H1 (cell line): ENCODE results near the gene STIL. TPM values are rescaled to one million over a fixed set of nuclear protein-coding genes. Genes with fewer than 3 reads are reported as not detected.

Experiments used
- CTCF ChIA-PET: fragments of 300-600 bp; sonication (Branson Sonifier 250); formaldehyde crosslinking; loops from one replicate; lab custom pipeline; 2021; ENCODE audit not compliant: partially characterized antibody; lab: Charles Lee
- POLR2A ChIA-PET: fragments of 300-600 bp; sonication (Branson Sonifier 250); formaldehyde crosslinking; loops from one replicate; lab custom pipeline; 2021; ENCODE audit warnings: inconsistent platforms; ENCODE audit not compliant: partially characterized antibody; lab: Charles Lee
- DNase-seq, 2 experiments: peaks; one replicate each; pipeline versions ENCODE4 v3.0.0 to v3.0.0-alpha.2; 2010 to 2022; ENCODE audit warnings: low spot score in 2 of 2, low read depth in 1 of 2, mixed read lengths in 1 of 2
- FAIRE-seq: peaks from 2 replicates; lab custom pipeline; 2011; peaks lifted over from hg19 to GRCh38; lab: Jason Lieb, UNC
- H2AFZ ChIP-seq: 2 replicates; pipeline ENCODE4 v1.8.1; 2012; ENCODE audit warnings: low read length, inconsistent platforms
- H2AK5ac ChIP-seq: 2 replicates; pipeline ENCODE4 v1.6.1; 2013; ENCODE audit warnings: low read depth, low read length
- H2BK120ac ChIP-seq: replicated peaks from 2 replicates; pipeline ENCODE3; 2013; ENCODE audit warnings: low read depth, low read length, inconsistent platforms
- H2BK12ac ChIP-seq: 2 replicates; pipeline ENCODE4 v1.6.1; 2013; ENCODE audit warnings: low read depth, low read length
- H2BK15ac ChIP-seq: 2 replicates; pipeline ENCODE4 v1.6.1; 2013; ENCODE audit warnings: low read length
- H2BK20ac ChIP-seq: 2 replicates; pipeline ENCODE4 v1.6.1; 2013; ENCODE audit warnings: low read length
- H2BK5ac ChIP-seq: 2 replicates; pipeline ENCODE4 v1.6.1; 2013; ENCODE audit warnings: low read depth, low read length
- H3K14ac ChIP-seq: 2 replicates; pipeline ENCODE4 v1.6.1; 2013; ENCODE audit warnings: inconsistent platforms; ENCODE audit not compliant: insufficient read length
- H3K18ac ChIP-seq: 2 replicates; pipeline ENCODE4 v1.6.1; 2013; ENCODE audit warnings: low read length; ENCODE audit errors: extremely low read depth
- H3K23ac ChIP-seq: 2 replicates; pipeline ENCODE4 v1.6.1; 2013; ENCODE audit warnings: inconsistent platforms; ENCODE audit not compliant: insufficient read length
- H3K23me2 ChIP-seq: 2 replicates; pipeline ENCODE4 v1.6.1; 2013; ENCODE audit warnings: low read depth, low read length
- H3K27ac ChIP-seq: 2 replicates; pipeline ENCODE4 v1.6.1; 2011; ENCODE audit warnings: low read depth, low read length, inconsistent platforms
- H3K27me3 ChIP-seq, 4 experiments: replicated peaks in 1 of 4; 1 replicate in 1 of 4; 2 replicates in 3 of 4; pipeline versions ENCODE4 v1.6.1 to v1.8.1; 2011 to 2013; ENCODE audit warnings: low read length in 3 of 4, mild to moderate bottlenecking in 3 of 4, inconsistent platforms in 2 of 4, mixed read lengths in 2 of 4, moderate library complexity in 1 of 4; ENCODE audit not compliant: control insufficient read depth in 3 of 4, insufficient read depth in 3 of 4; ENCODE audit errors: extremely low read depth in 1 of 4
- H3K36me3 ChIP-seq, 4 experiments: 2 replicates each; pipeline versions ENCODE4 v1.6.1 to v1.8.1; 2011 to 2013; ENCODE audit warnings: mild to moderate bottlenecking in 4 of 4, low read length in 3 of 4, moderate library complexity in 2 of 4, control low read depth in 1 of 4, inconsistent platforms in 1 of 4; ENCODE audit not compliant: insufficient read depth in 4 of 4, control insufficient read depth in 2 of 4
- H3K4ac ChIP-seq: replicated peaks from 2 replicates; pipeline ENCODE3; 2013; ENCODE audit warnings: low read length, low read depth, mixed read lengths, inconsistent platforms; ENCODE audit not compliant: insufficient read length
- H3K4me1 ChIP-seq, 4 experiments: replicated peaks in 1 of 4; 1 replicate in 1 of 4; 2 replicates in 3 of 4; pipeline versions ENCODE4 v1.6.1 to v1.8.1; 2011 to 2013; ENCODE audit warnings: low read length in 3 of 4, inconsistent platforms in 2 of 4, mixed read lengths in 1 of 4; ENCODE audit not compliant: insufficient read depth in 4 of 4, control insufficient read depth in 3 of 4
- H3K4me2 ChIP-seq, 2 experiments: 2 replicates each; pipeline versions ENCODE4 v1.6.1 to v1.8.1; 2011 to 2013; ENCODE audit warnings: low read depth in 2 of 2, low read length in 2 of 2, control low read depth in 1 of 2, inconsistent platforms in 1 of 2, mild to moderate bottlenecking in 1 of 2; ENCODE audit not compliant: insufficient read depth in 1 of 2
- H3K4me3 ChIP-seq, 4 experiments: fragments of 200-600, 300-600 bp in 1 of 4; sonication (generic), shearing (Covaris generic), sonication (Bioruptor Twin) in 1 of 4; 2 replicates each; pipeline versions ENCODE4 v1.5.1 to v1.8.1; 2011 to 2016; ENCODE audit warnings: low read length in 4 of 4, low read depth in 3 of 4, control low read depth in 2 of 4, inconsistent platforms in 2 of 4, mild to moderate bottlenecking in 2 of 4, mixed read lengths in 1 of 4, moderate library complexity in 1 of 4; ENCODE audit not compliant: insufficient read depth in 2 of 4; ENCODE audit errors: extremely low read depth in 1 of 4
- H3K56ac ChIP-seq: replicated peaks from 2 replicates; pipeline ENCODE3; 2013; ENCODE audit warnings: low read depth, mild to moderate bottlenecking, mixed read lengths, low read length, inconsistent platforms; ENCODE audit not compliant: insufficient read length
- H3K79me1 ChIP-seq: 2 replicates; pipeline ENCODE4 v1.6.1; 2013; ENCODE audit warnings: low read depth, low read length, control low read depth
- H3K79me2 ChIP-seq, 2 experiments: 2 replicates each; pipeline versions ENCODE4 v1.6.1 to v1.8.1; 2012 to 2013; ENCODE audit warnings: low read length in 2 of 2, mild to moderate bottlenecking in 2 of 2, inconsistent platforms in 1 of 2; ENCODE audit not compliant: insufficient read depth in 2 of 2, control insufficient read depth in 1 of 2
- H3K9ac ChIP-seq, 4 experiments: replicated peaks in 1 of 4; 1 replicate in 1 of 4; 2 replicates in 3 of 4; pipeline versions ENCODE4 v1.6.1 to v1.8.1; 2011 to 2013; ENCODE audit warnings: low read depth in 3 of 4, low read length in 3 of 4, control low read depth in 2 of 4, mild to moderate bottlenecking in 2 of 4, moderate library complexity in 2 of 4, inconsistent platforms in 1 of 4; ENCODE audit errors: extremely low read depth in 1 of 4
- H3K9me3 ChIP-seq, 2 experiments: 2 replicates each; pipeline versions ENCODE4 v1.6.1 to v1.8.1; 2012 to 2013; ENCODE audit warnings: mild to moderate bottlenecking in 2 of 2, moderate library complexity in 2 of 2, control low read depth in 1 of 2, inconsistent platforms in 1 of 2, low read depth in 1 of 2, low read length in 1 of 2, mixed read lengths in 1 of 2; ENCODE audit not compliant: insufficient read depth in 2 of 2
- H4K20me1 ChIP-seq, 2 experiments: replicated peaks in 1 of 2; 2 replicates each; pipeline versions ENCODE3 to v1.8.1; 2011 to 2013; ENCODE audit warnings: inconsistent platforms in 2 of 2, low read length in 2 of 2, mild to moderate bottlenecking in 1 of 2; ENCODE audit not compliant: insufficient read depth in 2 of 2, control insufficient read depth in 1 of 2
- H4K5ac ChIP-seq: 2 replicates; pipeline ENCODE4 v1.6.1; 2013; ENCODE audit warnings: low read length, low read depth, mixed read lengths, inconsistent platforms; ENCODE audit not compliant: insufficient read length
- H4K8ac ChIP-seq: 2 replicates; pipeline ENCODE4 v1.8.0; 2013; ENCODE audit warnings: mild to moderate bottlenecking, moderate library complexity, low read length, inconsistent platforms; ENCODE audit not compliant: insufficient read depth; ENCODE audit errors: extremely low read depth
- H4K91ac ChIP-seq: replicated peaks from 2 replicates; pipeline ENCODE3; 2013; ENCODE audit warnings: low read length, mixed read lengths, inconsistent platforms; ENCODE audit not compliant: insufficient read length
- BRCA1 ChIP-seq: IDR thresholded peaks from 2 replicates; pipeline ENCODE4 v1.6.1; 2012; ENCODE audit warnings: low read depth, low read length, improper control_type of control experiment
- CREB1 ChIP-seq: IDR thresholded peaks from 2 replicates; pipeline ENCODE4 v1.6.1; 2012; ENCODE audit warnings: inconsistent platforms
- FOSL1 ChIP-seq: IDR thresholded peaks from 2 replicates; pipeline ENCODE4 v1.6.1; 2011; ENCODE audit warnings: mild to moderate bottlenecking, low read depth, low read length, moderate library complexity; ENCODE audit not compliant: insufficient read depth
- HDAC6 ChIP-seq: IDR thresholded peaks from one replicate; pipeline ENCODE4 v1.7.1; 2012; ENCODE audit warnings: low read depth, mild to moderate bottlenecking, inconsistent platforms, low read length, moderate library complexity
- MAFK ChIP-seq: IDR thresholded peaks from 2 replicates; pipeline ENCODE4 v1.6.1; 2012; ENCODE audit warnings: low read depth, mild to moderate bottlenecking, improper control_type of control experiment, low read length
- PHF8 ChIP-seq: fragments of 200-600 bp; sonication (generic); conservative IDR thresholded peaks from 2 replicates; pipeline ENCODE4 v1.7.1; 2012; ENCODE audit warnings: low read depth, mild to moderate bottlenecking, inconsistent platforms, low read length, moderate library complexity
- POLR2A ChIP-seq, 2 experiments: IDR thresholded peaks; 1 replicate in 1 of 2; 2 replicates in 1 of 2; pipeline ENCODE4 v1.6.1; 2011; ENCODE audit warnings: low read depth in 2 of 2, low read length in 2 of 2, mild to moderate bottlenecking in 2 of 2; ENCODE audit errors: control extremely low read depth in 1 of 2
- RNF2 ChIP-seq: fragments of 200-900, 300-1000 bp; sonication (generic); IDR thresholded peaks from 2 replicates; pipeline ENCODE4 v1.7.1; 2016; ENCODE audit warnings: borderline replicate concordance, low read depth, mild to moderate bottlenecking, antibody characterized with exemption, low read length; ENCODE audit not compliant: poor library complexity, severe bottlenecking; ENCODE audit errors: missing control alignments
- SP2 ChIP-seq: IDR thresholded peaks from 2 replicates; pipeline ENCODE4 v1.6.1; 2012; ENCODE audit warnings: mild to moderate bottlenecking, low read length, inconsistent platforms
- TAF7 ChIP-seq: optimal IDR thresholded peaks from 2 replicates; pipeline ENCODE3; 2011; ENCODE audit warnings: low read depth, mild to moderate bottlenecking, inconsistent platforms, low read length, moderate library complexity, borderline replicate concordance
- TEAD4 ChIP-seq: IDR thresholded peaks from 2 replicates; pipeline ENCODE4 v1.6.1; 2012; ENCODE audit warnings: low read depth, low read length, inconsistent platforms, mixed read lengths
- YY1 ChIP-seq: IDR thresholded peaks from 2 replicates; pipeline ENCODE4 v1.6.1; 2011; ENCODE audit warnings: low read depth, mild to moderate bottlenecking, low read length
- WGBS, 2 experiments: shearing (Covaris generic) in 1 of 2; methylation state at CpG; one replicate each; pipeline versions ENCODE4 v1.1.6 to v1.1.7; 2013 to 2015; ENCODE audit warnings: low lambda C conversion rate in 2 of 2, mixed read lengths in 2 of 2, inconsistent platforms in 1 of 2, low coverage in 1 of 2, missing lambda C conversion rate in 1 of 2; ENCODE audit not compliant: insufficient replicate concordance in 2 of 2, insufficient coverage in 1 of 2, insufficient read length in 1 of 2; ENCODE audit errors: extremely low coverage in 1 of 2, missing lambda C conversion rate in 1 of 2; 5-methylcytosine and 5-hydroxymethylcytosine counted together
- polyA plus RNA-seq, 7 experiments: library from polyadenylated mRNA; depleted of rRNA in 3 of 7; stranded (reverse) in 5 of 7; unstranded in 2 of 7; fragments of >200 nt in 5 of 7; fragments of 200-250 nt in 2 of 7; gene quantifications; 1 replicate in 5 of 7; 2 replicates in 1 of 7; 4 replicates in 1 of 7; pipeline versions ENCODE4 v1.2.1 to v1.2.3, GENCODE V29; 2011 to 2013; ENCODE audit warnings: missing spikeins in 2 of 7, mixed read lengths in 2 of 7
- total RNA-seq: library from RNA; stranded (reverse); fragmentation: NEBNext Ultra II Directional; extraction: Animal tissue kit (Norgen Biotek cat#: 25700); gene quantifications from 2 replicates; pipeline ENCODE4 v1.2.1, GENCODE V29; 2021
- TF ChIP-seq, protein P1 (sequence below): IDR thresholded peaks from 2 replicates; pipeline ENCODE4 v1.6.1; 2012; ENCODE audit warnings: low read length, inconsistent platforms

The STIL gene
- total and polyA plus RNA-seq, 2 of the 8 experiments (the other 6 are each of a cell fraction or from before 2014, with no cell fraction given), result 13.6 to 25.1 TPM

- no peak overlapping the region for H3K23ac ChIP-seq
- H2AFZ ChIP-seq, result no peak overlapping the region
- H3K4ac ChIP-seq, result no peak overlapping the region
- peaks cover 10 to 61% (median 31%) of the 10 kb centered on the region in 4 experiments for H3K36me3 ChIP-seq
- 96% methylated on average over 3 of the region's 3 CpGs; no CpG with 5 or more reads in 1 of the 2 experiments for WGBS, 2 experiments
- H3K79me1 ChIP-seq, result no peaks in the 10 kb centered on the region; the same call in 1 of the 2 replicates
- no peaks in the 10 kb centered on the region for H3K23me2 ChIP-seq
- no peak overlapping the region for H2BK15ac ChIP-seq
- H3K4me1 ChIP-seq, result no peaks in the 10 kb centered on the region
- CTCF ChIA-PET, result interaction anchor here (0.9 to 2.1 kb wide), 2 partner anchors 17 to 101 kb away, joined by 3 to 8 read pairs; no protein-coding TSS in a partner anchor
- DNase-seq, result no peak
- no peak overlapping the region for H3K56ac ChIP-seq
- FAIRE-seq, result no peak
- no peak overlapping the region for H3K4me2 ChIP-seq
- H3K9ac ChIP-seq, result no peak overlapping the region
- no peak overlapping the region for H3K27ac ChIP-seq
- H3K4me3 ChIP-seq, result no peak overlapping the region
- no peak overlapping the region for H2AK5ac ChIP-seq
- H3K18ac ChIP-seq, result no peak overlapping the region
- no peaks in the 10 kb centered on the region for H3K27me3 ChIP-seq
- H4K91ac ChIP-seq, result no peak overlapping the region
- no peak overlapping the region for H4K8ac ChIP-seq
- no peak overlapping the region for H2BK5ac ChIP-seq
- POLR2A ChIA-PET, result interaction anchor here (1.4 kb wide), 1 partner anchor 10 kb away, joined by 3 read pairs; no protein-coding TSS in a partner anchor
- no peak overlapping the region for H2BK20ac ChIP-seq
- no peak overlapping the region for H2BK12ac ChIP-seq
- H3K9me3 ChIP-seq, result no peaks in the 10 kb centered on the region
- no peak overlapping the region for H2BK120ac ChIP-seq
- peaks cover 0 to 13% of the 10 kb centered on the region in 2 experiments; a peak in 2 of 4 replicates for H3K79me2 ChIP-seq
- no peak overlapping the region for H4K5ac ChIP-seq
- H3K14ac ChIP-seq, result no peak overlapping the region
- H4K20me1 ChIP-seq, result peaks cover 0 to 7% of the 10 kb centered on the region in 2 experiments
- TF ChIP-seq PHF8, result no peak
- no peak for TF ChIP-seq POLR2A (IDR thresholded peaks at IDR 0.05; ENCODE audit: control extremely low read depth in 1 of 2, low read depth in 2 of 2, low read length in 2 of 2)
- TF ChIP-seq CREB1, result no peak
- TF ChIP-seq TEAD4, result no peak
- no peak for TF ChIP-seq FOSL1
- no peak for TF ChIP-seq HDAC6
- no peak for TF ChIP-seq YY1
- TF ChIP-seq MAFK, result no peak
- no peak for TF ChIP-seq BRCA1
- TF ChIP-seq SP2, result no peak
- no peak for TF ChIP-seq RNF2
- TF ChIP-seq, protein P1, sequence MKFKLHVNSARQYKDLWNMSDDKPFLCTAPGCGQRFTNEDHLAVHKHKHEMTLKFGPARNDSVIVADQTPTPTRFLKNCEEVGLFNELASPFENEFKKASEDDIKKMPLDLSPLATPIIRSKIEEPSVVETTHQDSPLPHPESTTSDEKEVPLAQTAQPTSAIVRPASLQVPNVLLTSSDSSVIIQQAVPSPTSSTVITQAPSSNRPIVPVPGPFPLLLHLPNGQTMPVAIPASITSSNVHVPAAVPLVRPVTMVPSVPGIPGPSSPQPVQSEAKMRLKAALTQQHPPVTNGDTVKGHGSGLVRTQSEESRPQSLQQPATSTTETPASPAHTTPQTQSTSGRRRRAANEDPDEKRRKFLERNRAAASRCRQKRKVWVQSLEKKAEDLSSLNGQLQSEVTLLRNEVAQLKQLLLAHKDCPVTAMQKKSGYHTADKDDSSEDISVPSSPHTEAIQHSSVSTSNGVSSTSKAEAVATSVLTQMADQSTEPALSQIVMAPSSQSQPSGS, result no peak
- no peak for TF ChIP-seq TAF7
Observed at GRCh38 chr1:47280142-47280541, 33.8 kb downstream of the STIL start.
